A549 (cell line): ENCODE results near the gene S100A4. TPM values are rescaled to one million over a fixed set of nuclear protein-coding genes. Genes with fewer than 3 reads are reported as not detected.

Experiments
- ATAC-seq, 2 experiments: fragments of 200-7000 bp in 1 of 2; fragments of >200 bp in 1 of 2; cut with Nextera tagmentation in 1 of 2; cut with Tn5 transposase in 1 of 2; 3 replicates each; pipeline versions ENCODE4 v1.8.0 to v1.9.1; 2018 to 2020; ENCODE audit warnings: mild to moderate bottlenecking in 1 of 2, moderate library complexity in 1 of 2
- CTCF ChIA-PET: fragments of 300-600 bp; sonication (Branson Sonifier 250); formaldehyde crosslinking; extraction: SDS; loops from one replicate; lab custom pipeline; 2021; ENCODE audit warnings: antibody characterized with exemption, inconsistent platforms; lab: Yijun Ruan, JAX
- POLR2A ChIA-PET: fragments of 350-600 bp; formaldehyde crosslinking; extraction: SDS; loops from one replicate; lab custom pipeline; 2021; ENCODE audit warnings: antibody characterized with exemption, inconsistent platforms; lab: Yijun Ruan, JAX
- DNase-seq, 2 experiments: peaks; one replicate each; pipeline versions ENCODE4 v3.0.0 to v3.0.0-alpha.2; 2011 to 2016; ENCODE audit warnings: low read depth in 1 of 2, low spot score in 1 of 2
- FAIRE-seq: peaks from 2 replicates; lab custom pipeline; 2011; peaks lifted over from hg19 to GRCh38; lab: Jason Lieb, UNC
- H3K27ac ChIP-seq, 2 experiments: fragments of >200 bp; sonication (Bioruptor Twin); formaldehyde crosslinking; 3 replicates each; pipeline ENCODE4 v1.5.1; 2016 to 2017
- H3K4me1 ChIP-seq: fragments of >200 bp; sonication (Bioruptor Twin); formaldehyde crosslinking; 3 replicates; pipeline ENCODE4 v1.6.1; 2016
- H3K4me2 ChIP-seq: fragments of >200 bp; sonication (Bioruptor Twin); formaldehyde crosslinking; 3 replicates; pipeline ENCODE4 v1.6.1; 2016
- H3K4me3 ChIP-seq: fragments of >200 bp; sonication (Bioruptor Twin); formaldehyde crosslinking; 3 replicates; pipeline ENCODE4 v1.5.1; 2016
- H3K9me3 ChIP-seq: fragments of >200 bp; sonication (Bioruptor Twin); formaldehyde crosslinking; 3 replicates; pipeline ENCODE4 v1.6.1; 2016
- BHLHE40 ChIP-seq: IDR thresholded peaks from 2 replicates; pipeline ENCODE4 v1.6.1; 2012; ENCODE audit warnings: low read depth, low read length, inconsistent platforms
- CBX2 ChIP-seq: fragments of 200-600 bp; sonication (generic); IDR thresholded peaks from 2 replicates; pipeline ENCODE4 v1.6.1; 2016; ENCODE audit warnings: low read depth, mild to moderate bottlenecking, borderline replicate concordance
- EHF ChIP-seq: fragments of 250-450 bp; sonication (Bioruptor Pico); IDR thresholded peaks from 2 replicates; pipeline ENCODE4 v1.5.0; 2020; ENCODE audit warnings: mild to moderate bottlenecking
- EHMT2 ChIP-seq: fragments of 200-600 bp; sonication (generic); IDR thresholded peaks from 2 replicates; pipeline ENCODE4 v1.6.1; 2016; ENCODE audit warnings: antibody characterized with exemption, low read depth, mild to moderate bottlenecking, moderate library complexity
- ESRRA ChIP-seq: fragments of 150-350 bp; IDR thresholded peaks from 2 replicates; pipeline ENCODE4 v1.6.1; 2014; ENCODE audit warnings: mild to moderate bottlenecking, low read length, borderline replicate concordance
- GATA3 ChIP-seq: IDR thresholded peaks from 2 replicates; pipeline ENCODE4 v1.6.1; 2012; ENCODE audit warnings: borderline replicate concordance
- HEYL ChIP-seq: fragments of 250-450 bp; sonication (Bioruptor Pico); IDR thresholded peaks from 2 replicates; pipeline ENCODE4 v1.8.0; 2021; ENCODE audit warnings: mild to moderate bottlenecking, moderate library complexity
- HOXB13 ChIP-seq: fragments of 250-450 bp; sonication (Bioruptor Pico); IDR thresholded peaks from 2 replicates; pipeline ENCODE4 v1.5.0; 2020; ENCODE audit warnings: low read depth, mild to moderate bottlenecking, moderate library complexity
- JUN ChIP-seq, 2 experiments: fragments of >200 bp; sonication (Bioruptor Twin); formaldehyde crosslinking; IDR thresholded peaks; 2 replicates in 1 of 2; 3 replicates in 1 of 2; pipeline ENCODE4 v1.6.1; 2016 to 2017
- KDM5A ChIP-seq: fragments of 200-600 bp; sonication (generic); IDR thresholded peaks from 2 replicates; pipeline ENCODE4 v1.6.1; 2016; ENCODE audit warnings: antibody characterized with exemption, mild to moderate bottlenecking
- MAFK ChIP-seq: fragments of 450-650 bp; IDR thresholded peaks from 2 replicates; pipeline ENCODE4 v1.6.1; 2014; ENCODE audit not compliant: partially characterized antibody
- MAX ChIP-seq: IDR thresholded peaks from 2 replicates; pipeline ENCODE4 v1.6.1; 2012
- MAZ ChIP-seq: fragments of 150-350 bp; IDR thresholded peaks from 2 replicates; pipeline ENCODE4 v1.6.1; 2014; ENCODE audit warnings: antibody characterized with exemption, low read depth, low read length, borderline replicate concordance
- NPAS2 ChIP-seq: fragments of 250-450 bp; sonication (Bioruptor Pico); IDR thresholded peaks from 2 replicates; pipeline ENCODE4 v1.8.0; 2022; ENCODE audit warnings: mild to moderate bottlenecking, moderate library complexity, borderline replicate concordance
- PHF8 ChIP-seq: fragments of 200-600 bp; sonication (generic); IDR thresholded peaks from 2 replicates; pipeline ENCODE4 v1.6.1; 2016; ENCODE audit warnings: low read depth, mild to moderate bottlenecking, antibody characterized with exemption, moderate library complexity, borderline replicate concordance
- POLR2AphosphoS2 ChIP-seq: conservative IDR thresholded peaks from 2 replicates; pipeline ENCODE4 v1.6.1; 2012; ENCODE audit warnings: low read length, improper control_type of control experiment, inconsistent platforms
- RAD21 ChIP-seq, 2 experiments: fragments of >200 bp in 1 of 2; sonication (Bioruptor Twin) in 1 of 2; formaldehyde crosslinking in 1 of 2; IDR thresholded peaks in 1 of 2; conservative IDR thresholded peaks in 1 of 2; 2 replicates in 1 of 2; 3 replicates in 1 of 2; pipeline ENCODE4 v1.6.1; 2012 to 2018; ENCODE audit warnings: inconsistent platforms in 1 of 2
- RARB ChIP-seq: fragments of 250-450 bp; sonication (Bioruptor Pico); IDR thresholded peaks from 2 replicates; pipeline ENCODE4 v1.8.0; 2021; ENCODE audit warnings: mild to moderate bottlenecking, moderate library complexity
- RCOR1 ChIP-seq: fragments of 150-350 bp; IDR thresholded peaks from 2 replicates; pipeline ENCODE4 v1.6.1; 2014; ENCODE audit warnings: antibody characterized with exemption, low read length, low read depth
- REST ChIP-seq: fragments of 200-600 bp; sonication (generic); IDR thresholded peaks from 2 replicates; pipeline ENCODE4 v1.6.1; 2016; ENCODE audit warnings: antibody characterized with exemption, mild to moderate bottlenecking, moderate library complexity
- RFX5 ChIP-seq: fragments of 450-650 bp; IDR thresholded peaks from 2 replicates; pipeline ENCODE4 v1.7.1; 2014; ENCODE audit warnings: antibody characterized with exemption, mild to moderate bottlenecking, moderate library complexity
- WGBS: methylation state at CpG from one replicate; pipeline ENCODE4 v1.1.6; 2017; ENCODE audit errors: missing lambda C conversion rate; 5-methylcytosine and 5-hydroxymethylcytosine counted together
- polyA plus RNA-seq, 4 experiments: library from polyadenylated mRNA; depleted of rRNA in 3 of 4; stranded (reverse); fragments of >200 nt; fragmentation: RNase III in 1 of 4; extraction: RNeasy Plus Mini Kit Qiagen cat#74134 plus additional on column Dnase treatment in 1 of 4; gene quantifications; 2 replicates in 3 of 4; 3 replicates in 1 of 4; pipeline ENCODE4 v1.2.3, GENCODE V29; 2011 to 2017
- TF ChIP-seq, protein P1 (sequence below): fragments of 250-450 bp; sonication (Bioruptor Pico); IDR thresholded peaks from 2 replicates; pipeline ENCODE4 v1.5.0; 2021; ENCODE audit warnings: mild to moderate bottlenecking, moderate library complexity, borderline replicate concordance
- TF ChIP-seq, protein P2 (sequence below): fragments of >200 bp; sonication (Bioruptor Twin); formaldehyde crosslinking; IDR thresholded peaks from 3 replicates; pipeline ENCODE4 v1.5.1; 2016

S100A4 gene
- polyA plus RNA-seq, 2 of the 4 experiments (the other 2 are of a cell fraction): 590 to 2,584 TPM

DNA sequence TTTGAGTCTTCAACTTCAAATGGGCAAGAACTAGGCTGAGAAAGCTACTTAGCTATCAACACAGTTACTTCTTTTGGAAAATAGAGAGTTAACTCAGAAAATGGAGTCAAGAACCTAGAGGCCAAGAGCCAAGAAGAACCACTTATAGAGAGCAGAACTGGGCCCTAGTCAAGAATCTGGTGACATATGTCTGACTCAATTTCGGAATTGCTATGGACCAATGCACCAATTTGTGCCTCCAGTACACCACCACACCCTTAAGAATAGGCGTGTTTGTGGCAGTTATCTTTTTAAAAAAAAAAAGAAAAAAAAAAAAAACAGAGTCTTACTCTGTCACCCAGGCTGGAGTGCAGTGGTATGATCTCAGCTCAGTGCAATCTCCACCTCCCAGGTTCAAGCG lies 12.3 kb upstream of the S100A4 start:
- no peak for DNase-seq
- 93% methylated on average over 3 of the region's 3 CpGs for WGBS
- CTCF ChIA-PET: interaction anchor here (0.9 to 2.6 kb wide), 3 partner anchors 10 to 47 kb away, joined by 3 to 9 read pairs (median 3); no protein-coding TSS in a partner anchor
- Histone ChIP-seq H3K9me3 (0 out of 3 replicates have a peak, but pooled peaks cover 4% of the 10 kb centered on the region), H3K4me3 (no peak overlapping the region), H3K27ac (no peak overlapping the region), H3K4me2 (no peak overlapping the region), H3K4me1 (peaks cover 20% of the 10 kb centered on the region)
- POLR2A ChIA-PET: interaction anchor here (0.7 to 1.5 kb wide), 3 partner anchors 8 to 49 kb away, joined by 3 to 5 read pairs (median 5); partner anchors contain the start of genes S100A2 and S100A4
- TF ChIP-seq REST (no peak), NPAS2 (CRISPR knock-in tag) (no peak), JUN (IDR thresholded peaks at IDR 0.05) (no peak), KDM5A (no peak), HOXB13 (CRISPR knock-in tag) (no peak), CBX2 (no peak), PHF8 (no peak), RFX5 (no peak), MAZ (no peak), POLR2AphosphoS2 (no peak), RAD21 (conservative IDR thresholded peaks at IDR 0.05 in 1 of 2, IDR thresholded peaks at IDR 0.05 in 1 of 2) (no peak), RARB (no peak), GATA3 (no peak)
- TF ChIP-seq, protein P1, sequence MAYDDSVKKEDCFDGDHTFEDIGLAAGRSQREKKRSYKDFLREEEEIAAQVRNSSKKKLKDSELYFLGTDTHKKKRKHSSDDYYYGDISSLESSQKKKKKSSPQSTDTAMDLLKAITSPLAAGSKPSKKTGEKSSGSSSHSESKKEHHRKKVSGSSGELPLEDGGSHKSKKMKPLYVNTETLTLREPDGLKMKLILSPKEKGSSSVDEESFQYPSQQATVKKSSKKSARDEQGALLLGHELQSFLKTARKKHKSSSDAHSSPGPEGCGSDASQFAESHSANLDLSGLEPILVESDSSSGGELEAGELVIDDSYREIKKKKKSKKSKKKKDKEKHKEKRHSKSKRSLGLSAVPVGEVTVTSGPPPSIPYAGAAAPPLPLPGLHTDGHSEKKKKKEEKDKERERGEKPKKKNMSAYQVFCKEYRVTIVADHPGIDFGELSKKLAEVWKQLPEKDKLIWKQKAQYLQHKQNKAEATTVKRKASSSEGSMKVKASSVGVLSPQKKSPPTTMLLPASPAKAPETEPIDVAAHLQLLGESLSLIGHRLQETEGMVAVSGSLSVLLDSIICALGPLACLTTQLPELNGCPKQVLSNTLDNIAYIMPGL (CRISPR knock-in tag): no peak
- TF ChIP-seq, protein P2, sequence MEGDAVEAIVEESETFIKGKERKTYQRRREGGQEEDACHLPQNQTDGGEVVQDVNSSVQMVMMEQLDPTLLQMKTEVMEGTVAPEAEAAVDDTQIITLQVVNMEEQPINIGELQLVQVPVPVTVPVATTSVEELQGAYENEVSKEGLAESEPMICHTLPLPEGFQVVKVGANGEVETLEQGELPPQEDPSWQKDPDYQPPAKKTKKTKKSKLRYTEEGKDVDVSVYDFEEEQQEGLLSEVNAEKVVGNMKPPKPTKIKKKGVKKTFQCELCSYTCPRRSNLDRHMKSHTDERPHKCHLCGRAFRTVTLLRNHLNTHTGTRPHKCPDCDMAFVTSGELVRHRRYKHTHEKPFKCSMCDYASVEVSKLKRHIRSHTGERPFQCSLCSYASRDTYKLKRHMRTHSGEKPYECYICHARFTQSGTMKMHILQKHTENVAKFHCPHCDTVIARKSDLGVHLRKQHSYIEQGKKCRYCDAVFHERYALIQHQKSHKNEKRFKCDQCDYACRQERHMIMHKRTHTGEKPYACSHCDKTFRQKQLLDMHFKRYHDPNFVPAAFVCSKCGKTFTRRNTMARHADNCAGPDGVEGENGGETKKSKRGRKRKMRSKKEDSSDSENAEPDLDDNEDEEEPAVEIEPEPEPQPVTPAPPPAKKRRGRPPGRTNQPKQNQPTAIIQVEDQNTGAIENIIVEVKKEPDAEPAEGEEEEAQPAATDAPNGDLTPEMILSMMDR: no peak
- no peak for FAIRE-seq
- no peak for ATAC-seq

GRCh38 chr1:153556348-153556747 lies 10.7 kb upstream of the S100A4 start:
- ATAC-seq: no peak
- Histone ChIP-seq H3K9me3 (0 out of 3 replicates have a peak, but pooled peaks cover 4% of the 10 kb centered on the region), H3K4me2 (no peak overlapping the region)
- 86% methylated on average over 1 of the region's 1 CpG for WGBS
- TF ChIP-seq RCOR1 (no peak), BHLHE40 (no peak), EHF (CRISPR knock-in tag) (no peak), MAFK (no peak), MAX (no peak), HEYL (CRISPR knock-in tag) (no peak), ESRRA (no peak), PHF8 (no peak), EHMT2 (no peak)
- TF ChIP-seq, all 56 proteins: peak for 0
- Histone ChIP-seq H3K27ac (no peak overlapping the region), H3K4me3 (no peak overlapping the region), H3K4me1 (peaks cover 22% of the 10 kb centered on the region)
- DNase-seq (no peak), FAIRE-seq (no peak)
- CTCF ChIA-PET: interaction anchor here (0.6 to 3.4 kb wide), 7 partner anchors 11 to 204 kb away, joined by 3 to 19 read pairs (median 4); partner anchors contain the start of genes S100A13 and S100A4
- POLR2A ChIA-PET: no interaction called here
